SW480 (cell line): ENCODE measurements around the gene TMEM182.
A peak's percentile ranks its signal among the peaks of the same experiment; 100 is the strongest.

Experiments used
- DNase-seq: peaks from one replicate; pipeline ENCODE4 v3.0.0-alpha.2; 2016; ENCODE audit warnings: low spot score

The TMEM182 gene

GRCh38 chr2:102801858-102802699 is 40.2 kb downstream of the TMEM182 start:
- DNase-seq: no peak

- DNase-seq: peak; percentile 93
Observed at GRCh38 chr2:102803041-102803896, 41.4 kb downstream of the TMEM182 start.

- DNase-seq: peak; percentile 62
Observed at GRCh38 chr2:102803897-102804217, 42.0 kb downstream of the TMEM182 start.

- DNase-seq: peak; percentile 67
Observed at GRCh38 chr2:102806250-102806837, 44.5 kb downstream of the TMEM182 start.

GRCh38 chr2:102809291-102810189 is 47.7 kb downstream of the TMEM182 start:
- DNase-seq: no peak

- DNase-seq: no peak
Observed at GRCh38 chr2:102815285-102815684, 53.5 kb downstream of the TMEM182 start.

- DNase-seq: peak; percentile 63
Observed at GRCh38 chr2:102826904-102827303, 65.1 kb downstream of the TMEM182 start.

- DNase-seq: no peak
Observed at GRCh38 chr2:102832789-102833188, 71.0 kb downstream of the TMEM182 start.

GRCh38 chr2:102834523-102835273 is 72.9 kb downstream of the TMEM182 start:
- DNase-seq: no peak

GRCh38 chr2:102837626-102838198 is 75.9 kb downstream of the TMEM182 start:
- DNase-seq: no peak

- peak; percentile 34 for DNase-seq
Observed at GRCh38 chr2:102839668-102840388, 78.0 kb downstream of the TMEM182 start.

GRCh38 chr2:102841107-102841840 is 79.4 kb downstream of the TMEM182 start:
- peak; percentile 39 for DNase-seq

- DNase-seq: no peak
Observed at GRCh38 chr2:102843764-102844443, 82.1 kb downstream of the TMEM182 start.

GRCh38 chr2:102844911-102845310 is 83.1 kb downstream of the TMEM182 start:
- no peak for DNase-seq

GRCh38 chr2:102848366-102848839 is 86.6 kb downstream of the TMEM182 start:
- no peak for DNase-seq

- DNase-seq: no peak
Observed at GRCh38 chr2:102850888-102851287, 89.1 kb downstream of the TMEM182 start.

- no peak for DNase-seq
Observed at GRCh38 chr2:102852867-102853266, 91.0 kb downstream of the TMEM182 start.
